ENCODE data around the gene ADAMTSL3. TPM values are rescaled to one million over a fixed set of nuclear protein-coding genes. Genes with fewer than 3 reads are reported as not detected.

ADAMTSL3 gene
- total RNA-seq, 3 donors from 2014 or later (not counting 1 experiment from before 2014, with no cell fraction given) = 0.14 to 0.43 (median 0.25) TPM

GRCh38 chr15:84003791-84004503 is 350.0 kb downstream of the ADAMTSL3 start:
- H3K9me3 ChIP-seq (ENCODE audit: control insufficient read depth, insufficient read depth, low read length) = no peaks in the 10 kb centered on the region
- 87% methylated on average over 6 of the region's 6 CpGs for WGBS (ENCODE audit: insufficient coverage)
- no peaks in the 10 kb centered on the region for H3K4me1 ChIP-seq (ENCODE audit: control insufficient read depth, insufficient read depth, low read length)
- ATAC-seq (no peak), DNase-seq (no peak)
- H3K9me3 Mint-ChIP-seq = peaks cover 0 to 2% of the 10 kb centered on the region in 2 donors
- no peak overlapping the region for H3K4me3 ChIP-seq (ENCODE audit: low read length)
- H3K27ac ChIP-seq (ENCODE audit: low read length) = no peak overlapping the region
- H3K27me3 ChIP-seq (ENCODE audit: control insufficient read depth, insufficient read depth, low read length) = no peaks in the 10 kb centered on the region
- no peaks in the 10 kb centered on the region for H3K36me3 Mint-ChIP-seq
- peaks cover 0 to 6% of the 10 kb centered on the region in 2 donors for H3K27me3 Mint-ChIP-seq (ENCODE audit: low read depth in 2 of 2)
- intact Hi-C loops (cut with micrococcal nuclease) = no loop called here
- no peak overlapping the region for H3K4me3 Mint-ChIP-seq
- no peaks in the 10 kb centered on the region for H3K36me3 ChIP-seq (ENCODE audit: control insufficient read depth, insufficient read depth, low read length)
- TF ChIP-seq CTCF (IDR thresholded peaks at IDR 0.05) = no peak
- no peak overlapping the region for H3K27ac Mint-ChIP-seq
- no peaks in the 10 kb centered on the region for H3K4me1 Mint-ChIP-seq

GRCh38 chr15:84006421-84006820 is 352.5 kb downstream of the ADAMTSL3 start:
- DNase-seq (no peak), ATAC-seq (no peak)
- no peaks in the 10 kb centered on the region for H3K27me3 ChIP-seq (ENCODE audit: control insufficient read depth, insufficient read depth, low read length)
- H3K4me3 Mint-ChIP-seq = no peak overlapping the region
- no peak overlapping the region for H3K27ac Mint-ChIP-seq
- H3K27ac ChIP-seq (ENCODE audit: low read length) = no peak overlapping the region
- H3K36me3 Mint-ChIP-seq = no peaks in the 10 kb centered on the region
- H3K9me3 Mint-ChIP-seq = peaks cover 0 to 2% of the 10 kb centered on the region in 2 donors
- intact Hi-C loops (cut with micrococcal nuclease) = no loop called here
- no peak for TF ChIP-seq CTCF (IDR thresholded peaks at IDR 0.05)
- H3K27me3 Mint-ChIP-seq (ENCODE audit: low read depth in 2 of 2) = peaks cover 0 to 6% of the 10 kb centered on the region in 2 donors
- no peak overlapping the region for H3K4me3 ChIP-seq (ENCODE audit: low read length)
- H3K4me1 ChIP-seq (ENCODE audit: control insufficient read depth, insufficient read depth, low read length) = no peaks in the 10 kb centered on the region
- 79% methylated on average over 3 of the region's 4 CpGs for WGBS (ENCODE audit: insufficient coverage)
- H3K9me3 ChIP-seq (ENCODE audit: control insufficient read depth, insufficient read depth, low read length) = no peaks in the 10 kb centered on the region
- no peaks in the 10 kb centered on the region for H3K4me1 Mint-ChIP-seq
- no peaks in the 10 kb centered on the region for H3K36me3 ChIP-seq (ENCODE audit: control insufficient read depth, insufficient read depth, low read length)

- ATAC-seq (no peak), DNase-seq (no peak)
- Histone ChIP-seq H3K36me3 (ENCODE audit: control insufficient read depth, insufficient read depth, low read length) (no peaks in the 10 kb centered on the region), H3K27me3 (ENCODE audit: control insufficient read depth, insufficient read depth, low read length) (no peaks in the 10 kb centered on the region), H3K4me3 (ENCODE audit: low read length) (no peak overlapping the region), H3K27ac (ENCODE audit: low read length) (no peak overlapping the region), H3K4me1 (ENCODE audit: control insufficient read depth, insufficient read depth, low read length) (no peaks in the 10 kb centered on the region), H3K9me3 (ENCODE audit: control insufficient read depth, insufficient read depth, low read length) (no peaks in the 10 kb centered on the region)
- intact Hi-C loops (cut with micrococcal nuclease) = no loop called here
- Mint-ChIP-seq H3K9me3 (peaks cover 0 to 2% of the 10 kb centered on the region in 2 donors), H3K4me1 (no peaks in the 10 kb centered on the region), H3K27me3 (ENCODE audit: low read depth in 2 of 2) (peaks cover 0 to 6% of the 10 kb centered on the region in 2 donors), H3K4me3 (no peak overlapping the region), H3K36me3 (no peaks in the 10 kb centered on the region), H3K27ac (no peak overlapping the region)
- 92% methylated on average over 7 of the region's 7 CpGs for WGBS (ENCODE audit: insufficient coverage)
- TF ChIP-seq CTCF (IDR thresholded peaks at IDR 0.05) = no peak
Observed at GRCh38 chr15:84009616-84010015, 355.7 kb downstream of the ADAMTSL3 start.

- intact Hi-C loops (cut with micrococcal nuclease) = no loop called here
- Mint-ChIP-seq H3K27ac (no peak overlapping the region), H3K9me3 (peaks cover 0 to 2% of the 10 kb centered on the region in 2 donors), H3K4me3 (no peak overlapping the region), H3K36me3 (no peaks in the 10 kb centered on the region), H3K27me3 (ENCODE audit: low read depth in 2 of 2) (peaks cover 0 to 6% of the 10 kb centered on the region in 2 donors), H3K4me1 (no peaks in the 10 kb centered on the region)
- H3K9me3 ChIP-seq (ENCODE audit: control insufficient read depth, insufficient read depth, low read length) = no peaks in the 10 kb centered on the region
- H3K4me1 ChIP-seq (ENCODE audit: control insufficient read depth, insufficient read depth, low read length) = no peaks in the 10 kb centered on the region
- WGBS (ENCODE audit: insufficient coverage) = no CpG with 5 or more reads among the region's 1 CpG
- no peak overlapping the region for H3K4me3 ChIP-seq (ENCODE audit: low read length)
- TF ChIP-seq CTCF (IDR thresholded peaks at IDR 0.05) = no peak
- H3K27me3 ChIP-seq (ENCODE audit: control insufficient read depth, insufficient read depth, low read length) = no peaks in the 10 kb centered on the region
- DNase-seq = no peak
- no peak overlapping the region for H3K27ac ChIP-seq (ENCODE audit: low read length)
- no peak for ATAC-seq
- H3K36me3 ChIP-seq (ENCODE audit: control insufficient read depth, insufficient read depth, low read length) = no peaks in the 10 kb centered on the region
Observed at GRCh38 chr15:84010246-84010645, 356.3 kb downstream of the ADAMTSL3 start.
